K562 (cell line): Measurements from ENCODE around the gene SAFB. TPM values are rescaled to one million over a fixed set of nuclear protein-coding genes. Genes with fewer than 3 reads are reported as not detected.

Source experiments
- ATAC-seq: fragments of 200-7000 bp; cut with Tn5 transposase; 3 replicates; pipeline ENCODE4 v1.9.1; 2020; ENCODE audit warnings: moderate library complexity
- BruUV-seq: library from RNA; stranded (reverse); fragments of 400-500 nt; replicated peaks from 2 replicates; lab custom pipeline; 2021; lab: Mats Ljungman, UMichigan
- CTCF ChIA-PET: fragments of 300-600 bp; formaldehyde crosslinking; extraction: SDS; loops from one replicate; lab custom pipeline; 2021; ENCODE audit warnings: low intra/inter-chr PET ratio; lab: Yijun Ruan, JAX
- POLR2A ChIA-PET: fragments of 300-600, 350-650 bp; sonication (Branson Sonifier 250); formaldehyde crosslinking; extraction: SDS; loops from one replicate; lab custom pipeline; 2021; ENCODE audit warnings: antibody characterized with exemption, inconsistent platforms; lab: Yijun Ruan, JAX
- DNase-seq, 4 experiments: peaks; one replicate each; pipeline versions ENCODE4 v3.0.0 to v3.0.0-alpha.2; 2011 to 2018; ENCODE audit warnings: low spot score in 3 of 4, mixed read lengths in 3 of 4; ENCODE audit errors: extremely low read depth in 1 of 4
- FAIRE-seq: peaks from 2 replicates; lab custom pipeline; 2011; peaks lifted over from hg19 to GRCh38; lab: Jason Lieb, UNC
- H2AFZ ChIP-seq: 2 replicates; pipeline ENCODE4 v1.6.0; 2011; ENCODE audit warnings: low read depth, low read length, control low read depth, inconsistent platforms
- H3K27ac ChIP-seq: fragments of 200-600 bp; 3 replicates; pipeline ENCODE4 v1.8.0; 2011; ENCODE audit warnings: low read depth, mild to moderate bottlenecking, control low read depth, inconsistent platforms, low read length, moderate library complexity, mixed read lengths; ENCODE audit errors: extremely low read depth
- H3K27me3 ChIP-seq, 2 experiments: fragments of 300-600 bp in 1 of 2; 2 replicates in 1 of 2; 3 replicates in 1 of 2; pipeline versions ENCODE4 v1.6.0 to v1.8.0; 2011; ENCODE audit warnings: inconsistent platforms in 2 of 2, low read length in 2 of 2, mild to moderate bottlenecking in 1 of 2, mixed read lengths in 1 of 2, moderate library complexity in 1 of 2; ENCODE audit not compliant: control insufficient read depth in 2 of 2, insufficient read depth in 2 of 2
- H3K36me3 ChIP-seq: fragments of 300-600 bp; 3 replicates; pipeline ENCODE4 v1.8.0; 2011; ENCODE audit warnings: mild to moderate bottlenecking, low read length, inconsistent platforms; ENCODE audit not compliant: control insufficient read depth, insufficient read depth
- H3K4me1 ChIP-seq, 2 experiments: fragments of 200-600 bp in 1 of 2; replicated peaks in 1 of 2; 2 replicates in 1 of 2; 3 replicates in 1 of 2; pipeline versions ENCODE4 v1.5.1 to v1.8.0; 2011; ENCODE audit warnings: inconsistent platforms in 2 of 2, low read length in 2 of 2, mild to moderate bottlenecking in 1 of 2, mixed read lengths in 1 of 2, moderate library complexity in 1 of 2; ENCODE audit not compliant: control insufficient read depth in 2 of 2, insufficient read depth in 2 of 2
- H3K4me2 ChIP-seq: 2 replicates; pipeline ENCODE4 v1.6.1; 2011; ENCODE audit warnings: low read length, control low read depth, inconsistent platforms, mixed read lengths; ENCODE audit not compliant: insufficient read depth
- H3K4me3 ChIP-seq: fragments of 200-600 bp; sonication (generic), shearing (Covaris generic); 2 replicates; pipeline ENCODE4 v1.5.1; 2016; ENCODE audit warnings: control low read depth, inconsistent platforms
- H3K79me2 ChIP-seq: fragments of 200-600 bp; 3 replicates; pipeline ENCODE4 v1.8.0; 2011; ENCODE audit warnings: low read length, inconsistent platforms; ENCODE audit not compliant: control insufficient read depth, insufficient read depth
- H3K9ac ChIP-seq, 2 experiments: 2 replicates each; pipeline versions ENCODE4 v1.6.0 to v1.6.1; 2011; ENCODE audit warnings: low read depth in 2 of 2, low read length in 2 of 2, control low read depth in 1 of 2, inconsistent platforms in 1 of 2, mild to moderate bottlenecking in 1 of 2, mixed read lengths in 1 of 2; ENCODE audit not compliant: insufficient read depth in 1 of 2
- H3K9me1 ChIP-seq: one replicate; pipeline ENCODE4 v1.6.0; 2011; ENCODE audit warnings: inconsistent platforms, mild to moderate bottlenecking, low read length, moderate library complexity; ENCODE audit not compliant: control insufficient read depth, insufficient read depth
- H3K9me3 ChIP-seq: replicated peaks from 2 replicates; pipeline ENCODE4 v1.5.1; 2011; ENCODE audit warnings: low read depth, low read length, inconsistent platforms; ENCODE audit not compliant: control insufficient read depth, insufficient read depth
- H4K20me1 ChIP-seq: replicated peaks from 2 replicates; pipeline ENCODE4 v1.6.1; 2011; ENCODE audit warnings: low read length, inconsistent platforms, mixed read lengths; ENCODE audit not compliant: control insufficient read depth, insufficient read depth
- ARNT ChIP-seq, 2 experiments: fragments of 450-650 bp; IDR thresholded peaks; 2 replicates each; pipeline ENCODE4 v1.6.1; 2016; ENCODE audit warnings: mild to moderate bottlenecking in 1 of 2
- FOXK2 ChIP-seq, 2 experiments: fragments of 450-650 bp; IDR thresholded peaks in 1 of 2; conservative IDR thresholded peaks in 1 of 2; 2 replicates each; pipeline ENCODE4 v1.6.1; 2016; ENCODE audit warnings: low read depth in 2 of 2, mild to moderate bottlenecking in 1 of 2
- GATAD2A ChIP-seq: fragments of 450-650 bp; IDR thresholded peaks from 2 replicates; pipeline ENCODE4 v1.6.1; 2017
- HEY1 ChIP-seq: fragments of 250-450 bp; sonication (Bioruptor Pico); IDR thresholded peaks from 2 replicates; pipeline ENCODE4 v1.5.0; 2020; ENCODE audit warnings: mild to moderate bottlenecking, moderate library complexity, borderline replicate concordance
- MAFK ChIP-seq: IDR thresholded peaks from 2 replicates; pipeline ENCODE4 v1.6.1; 2011; ENCODE audit warnings: low read length, improper control_type of control experiment
- MTF1 ChIP-seq: fragments of 250-450 bp; sonication (Bioruptor Pico); IDR thresholded peaks from 2 replicates; pipeline ENCODE4 v1.9.0; 2021; ENCODE audit warnings: moderate library complexity, mild to moderate bottlenecking, inconsistent platforms, borderline replicate concordance
- MYC ChIP-seq, 2 experiments: fragments of 250-450 bp in 1 of 2; sonication (Bioruptor Pico) in 1 of 2; IDR thresholded peaks; 2 replicates each; pipeline versions ENCODE4 v1.5.1 to v1.6.1; 2012 to 2021; ENCODE audit warnings: low read depth in 2 of 2, borderline replicate concordance in 1 of 2, improper control_type of control experiment in 1 of 2, low read length in 1 of 2, mild to moderate bottlenecking in 1 of 2, moderate library complexity in 1 of 2
- ZBTB8A ChIP-seq: fragments of 450-650 bp; IDR thresholded peaks from 2 replicates; pipeline ENCODE4 v1.6.1; 2018; ENCODE audit warnings: mild to moderate bottlenecking, moderate library complexity; ENCODE audit not compliant: partially characterized antibody
- ZNF184 ChIP-seq: sonication (generic); formaldehyde crosslinking; IDR thresholded peaks from 2 replicates; pipeline ENCODE4 v1.5.0; 2020; ENCODE audit warnings: missing genetic modification reagents
- WGBS: fragments of 100-300 bp; shearing (Covaris generic); methylation state at CpG from one replicate; pipeline ENCODE4 v1.1.6; 2016; ENCODE audit warnings: low coverage, mixed read lengths; ENCODE audit not compliant: insufficient coverage; ENCODE audit errors: missing lambda C conversion rate; 5-methylcytosine and 5-hydroxymethylcytosine counted together
- in situ Hi-C: fragments of 300-500 bp; cut with MboI; formaldehyde crosslinking; loops from 4 replicates; pipeline ENCODE4 v1.15.0; 2018; ENCODE audit warnings: inconsistent platforms, mixed read lengths
- intact Hi-C: fragments of 100-400 bp; cut with micrococcal nuclease; formaldehyde crosslinking; loops from 2 replicates; pipeline ENCODE4 v1.14.2; 2022
- polyA plus RNA-seq, 8 experiments: library from polyadenylated mRNA; depleted of rRNA in 4 of 8; stranded (reverse) in 5 of 8; unstranded in 3 of 8; fragments of >200 nt; fragmentation: Nextera tagmentation in 2 of 8; fragmentation: Illumina TruSeq in 1 of 8; extraction: Ambion mirVana in 2 of 8; extraction: Trizol in 1 of 8; gene quantifications; 2 replicates each; pipeline versions ENCODE4 v1.2.1 to v1.2.3, GENCODE V29; 2011 to 2014; ENCODE audit warnings: inconsistent platforms in 1 of 8, missing spikeins in 1 of 8
- total RNA-seq, 7 experiments: library from RNA; depleted of rRNA in 6 of 7; stranded (reverse); fragments of >200 nt in 6 of 7; fragmentation: Illumina TruSeq in 2 of 7; extraction: Trizol in 2 of 7; gene quantifications; 2 replicates each; pipeline versions ENCODE4 v1.2.1 to v1.2.3, GENCODE V29; 2011 to 2021; ENCODE audit warnings: low replicate concordance in 1 of 7
- TF ChIP-seq, protein P1 (sequence below): fragments of 450-650 bp; formaldehyde crosslinking; IDR thresholded peaks from 2 replicates; pipeline ENCODE4 v1.4.0; 2022; ENCODE audit warnings: missing genetic modification characterization
- TF ChIP-seq, protein P2 (sequence below): fragments of 250-450 bp; sonication (Bioruptor Pico); IDR thresholded peaks from 2 replicates; pipeline ENCODE4 v1.5.0; 2020; ENCODE audit warnings: mild to moderate bottlenecking, borderline replicate concordance
- TF ChIP-seq, protein P3 (sequence below), 3 experiments: IDR thresholded peaks in 2 of 3; conservative IDR thresholded peaks in 1 of 3; 2 replicates each; pipeline ENCODE4 v1.5.1; 2011 to 2012; ENCODE audit warnings: low read length in 3 of 3, mild to moderate bottlenecking in 3 of 3, control low read depth in 2 of 3, improper control_type of control experiment in 1 of 3, inconsistent platforms in 1 of 3, low read depth in 1 of 3, mixed read lengths in 1 of 3, moderate library complexity in 1 of 3; ENCODE audit not compliant: insufficient read depth in 2 of 3

Gene SAFB
- total and polyA plus RNA-seq, 9 of the 15 experiments (the other 6 are each of a cell fraction or from before 2014, with no cell fraction given) = 1.1 to 151 (median 83.1) TPM

DNA sequence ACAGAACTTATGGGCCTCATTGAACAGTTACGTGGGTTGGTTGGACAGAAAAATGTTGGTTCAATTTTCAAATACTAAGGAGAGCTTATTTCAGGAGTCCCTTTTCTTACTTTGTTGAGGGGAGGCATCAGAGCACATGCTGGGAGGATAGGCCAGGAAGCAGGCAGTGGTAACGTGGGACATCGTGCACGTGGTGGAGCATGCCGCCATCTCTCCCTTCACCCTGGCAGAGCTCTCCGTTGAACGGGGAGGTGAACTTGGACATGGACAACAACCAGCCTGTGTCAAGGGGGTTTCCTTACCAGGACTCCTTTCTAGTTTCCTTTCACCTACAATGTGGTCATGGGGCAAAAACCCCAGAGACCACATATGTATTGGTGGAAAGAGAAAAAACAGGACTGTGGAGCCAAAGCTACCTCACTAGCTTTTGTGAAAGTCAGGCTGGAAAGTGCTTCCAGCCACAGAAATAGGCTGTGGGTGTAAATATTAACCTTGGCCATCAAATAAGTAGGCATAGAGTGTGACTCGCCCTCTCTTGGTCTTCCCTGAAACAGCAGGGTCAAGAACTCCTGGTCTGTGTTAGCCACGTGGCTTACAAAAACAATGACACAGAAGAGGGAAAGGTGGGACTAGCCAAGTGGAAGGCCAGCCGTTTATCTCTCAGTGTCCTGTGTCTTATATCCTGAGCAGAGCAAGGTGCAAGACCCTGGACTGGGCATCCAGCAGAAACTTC lies 43.1 kb downstream of the SAFB start:
- peaks cover 82% of the 10 kb centered on the region for H3K36me3 ChIP-seq
- no TSS peak for BruUV-seq
- ChIA-PET POLR2A (no interaction called here), CTCF (no interaction called here)
- no peaks in the 10 kb centered on the region for H3K27me3 ChIP-seq
- H3K4me3 ChIP-seq = no peak overlapping the region
- ATAC-seq (peak; percentile 52), DNase-seq (peak in 2 of 4 experiments; percentile 35 to 41), FAIRE-seq (peak; percentile 44)
- H2AFZ ChIP-seq = no peak overlapping the region
- H3K9me1 ChIP-seq = peaks cover 2% of the 10 kb centered on the region
- intact Hi-C loops = no loop called here
- no peak overlapping the region for H3K4me2 ChIP-seq
- no peaks in the 10 kb centered on the region; the same call in 1 of the 2 replicates for H4K20me1 ChIP-seq
- WGBS = 77% methylated on average over 10 of the region's 10 CpGs
- in situ Hi-C loops = no loop called here
- H3K4me1 ChIP-seq = peaks cover 0 to 9% of the 10 kb centered on the region in 2 experiments; a peak in 2 of 5 replicates
- H3K9me3 ChIP-seq = no peaks in the 10 kb centered on the region
- H3K79me2 ChIP-seq = no peaks in the 10 kb centered on the region
- H3K27ac ChIP-seq = no peak overlapping the region
- no peak overlapping the region for H3K9ac ChIP-seq
- no peak for TF ChIP-seq ARNT (IDR thresholded peaks at IDR 0.05)
- TF ChIP-seq, protein P1, sequence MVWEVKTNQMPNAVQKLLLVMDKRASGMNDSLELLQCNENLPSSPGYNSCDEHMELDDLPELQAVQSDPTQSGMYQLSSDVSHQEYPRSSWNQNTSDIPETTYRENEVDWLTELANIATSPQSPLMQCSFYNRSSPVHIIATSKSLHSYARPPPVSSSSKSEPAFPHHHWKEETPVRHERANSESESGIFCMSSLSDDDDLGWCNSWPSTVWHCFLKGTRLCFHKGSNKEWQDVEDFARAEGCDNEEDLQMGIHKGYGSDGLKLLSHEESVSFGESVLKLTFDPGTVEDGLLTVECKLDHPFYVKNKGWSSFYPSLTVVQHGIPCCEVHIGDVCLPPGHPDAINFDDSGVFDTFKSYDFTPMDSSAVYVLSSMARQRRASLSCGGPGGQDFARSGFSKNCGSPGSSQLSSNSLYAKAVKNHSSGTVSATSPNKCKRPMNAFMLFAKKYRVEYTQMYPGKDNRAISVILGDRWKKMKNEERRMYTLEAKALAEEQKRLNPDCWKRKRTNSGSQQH (CRISPR knock-in tag) = no peak
- TF ChIP-seq HEY1 (CRISPR knock-in tag) = no peak
- no peak for TF ChIP-seq MAFK
- TF ChIP-seq MTF1 (CRISPR knock-in tag) = no peak
- TF ChIP-seq ZBTB8A = no peak
- TF ChIP-seq MYC (IDR thresholded peaks at IDR 0.05; ENCODE audit: low read depth, low read length) = 0 out of 2 replicates have a peak, but pooled peaks have one; percentile 31
- no peak for TF ChIP-seq MYC (CRISPR knock-in tag; IDR thresholded peaks at IDR 0.05; ENCODE audit: borderline replicate concordance, low read depth)
- TF ChIP-seq, protein P2, sequence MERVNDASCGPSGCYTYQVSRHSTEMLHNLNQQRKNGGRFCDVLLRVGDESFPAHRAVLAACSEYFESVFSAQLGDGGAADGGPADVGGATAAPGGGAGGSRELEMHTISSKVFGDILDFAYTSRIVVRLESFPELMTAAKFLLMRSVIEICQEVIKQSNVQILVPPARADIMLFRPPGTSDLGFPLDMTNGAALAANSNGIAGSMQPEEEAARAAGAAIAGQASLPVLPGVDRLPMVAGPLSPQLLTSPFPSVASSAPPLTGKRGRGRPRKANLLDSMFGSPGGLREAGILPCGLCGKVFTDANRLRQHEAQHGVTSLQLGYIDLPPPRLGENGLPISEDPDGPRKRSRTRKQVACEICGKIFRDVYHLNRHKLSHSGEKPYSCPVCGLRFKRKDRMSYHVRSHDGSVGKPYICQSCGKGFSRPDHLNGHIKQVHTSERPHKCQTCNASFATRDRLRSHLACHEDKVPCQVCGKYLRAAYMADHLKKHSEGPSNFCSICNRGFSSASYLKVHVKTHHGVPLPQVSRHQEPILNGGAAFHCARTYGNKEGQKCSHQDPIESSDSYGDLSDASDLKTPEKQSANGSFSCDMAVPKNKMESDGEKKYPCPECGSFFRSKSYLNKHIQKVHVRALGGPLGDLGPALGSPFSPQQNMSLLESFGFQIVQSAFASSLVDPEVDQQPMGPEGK (CRISPR knock-in tag) = no peak
- TF ChIP-seq ZNF184 (CRISPR knock-in tag) = no peak
- TF ChIP-seq, protein P3, sequence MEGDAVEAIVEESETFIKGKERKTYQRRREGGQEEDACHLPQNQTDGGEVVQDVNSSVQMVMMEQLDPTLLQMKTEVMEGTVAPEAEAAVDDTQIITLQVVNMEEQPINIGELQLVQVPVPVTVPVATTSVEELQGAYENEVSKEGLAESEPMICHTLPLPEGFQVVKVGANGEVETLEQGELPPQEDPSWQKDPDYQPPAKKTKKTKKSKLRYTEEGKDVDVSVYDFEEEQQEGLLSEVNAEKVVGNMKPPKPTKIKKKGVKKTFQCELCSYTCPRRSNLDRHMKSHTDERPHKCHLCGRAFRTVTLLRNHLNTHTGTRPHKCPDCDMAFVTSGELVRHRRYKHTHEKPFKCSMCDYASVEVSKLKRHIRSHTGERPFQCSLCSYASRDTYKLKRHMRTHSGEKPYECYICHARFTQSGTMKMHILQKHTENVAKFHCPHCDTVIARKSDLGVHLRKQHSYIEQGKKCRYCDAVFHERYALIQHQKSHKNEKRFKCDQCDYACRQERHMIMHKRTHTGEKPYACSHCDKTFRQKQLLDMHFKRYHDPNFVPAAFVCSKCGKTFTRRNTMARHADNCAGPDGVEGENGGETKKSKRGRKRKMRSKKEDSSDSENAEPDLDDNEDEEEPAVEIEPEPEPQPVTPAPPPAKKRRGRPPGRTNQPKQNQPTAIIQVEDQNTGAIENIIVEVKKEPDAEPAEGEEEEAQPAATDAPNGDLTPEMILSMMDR (IDR thresholded peaks at IDR 0.05 in 2 of 3, conservative IDR thresholded peaks at IDR 0.05 in 1 of 3; ENCODE audit: insufficient read depth in 2 of 3, low read depth in 1 of 3, low read length in 3 of 3) = peak in 2 of 3 experiments; percentile 23 to 25; a peak in 1 of 6 replicates
- no peak for TF ChIP-seq GATAD2A
- TF ChIP-seq FOXK2 (conservative IDR thresholded peaks at IDR 0.05 in 1 of 2, IDR thresholded peaks at IDR 0.05 in 1 of 2; ENCODE audit: low read depth in 2 of 2) = peak in 1 of 2 experiments; percentile 25; a peak in 1 of 4 replicates
